Astrocyte of the cerebellum (primary cell): ENCODE measurements around the gene FOXP1.
A peak's percentile ranks its signal among the peaks of the same experiment; 100 is the strongest.

ENCODE experiments used
- DNase-seq: peaks from one replicate; pipeline ENCODE4 v3.0.0-alpha.2; 2011; ENCODE audit warnings: low read depth
- H3K4me3 ChIP-seq: 2 replicates; pipeline ENCODE4 v1.5.1; 2011; ENCODE audit warnings: mild to moderate bottlenecking, low read depth, low read length, moderate library complexity
- in situ Hi-C: cut with HindIII; loops from 2 replicates; pipeline ENCODE4 v1.10.0; 2017; ENCODE audit warnings: low sequenced_read_pairs
- TF ChIP-seq, protein P1 (sequence below): IDR thresholded peaks from 2 replicates; pipeline ENCODE4 v1.5.1; 2012; ENCODE audit warnings: low read length, low read depth, moderate library complexity, mild to moderate bottlenecking; ENCODE audit errors: missing control alignments

FOXP1 gene

DNA sequence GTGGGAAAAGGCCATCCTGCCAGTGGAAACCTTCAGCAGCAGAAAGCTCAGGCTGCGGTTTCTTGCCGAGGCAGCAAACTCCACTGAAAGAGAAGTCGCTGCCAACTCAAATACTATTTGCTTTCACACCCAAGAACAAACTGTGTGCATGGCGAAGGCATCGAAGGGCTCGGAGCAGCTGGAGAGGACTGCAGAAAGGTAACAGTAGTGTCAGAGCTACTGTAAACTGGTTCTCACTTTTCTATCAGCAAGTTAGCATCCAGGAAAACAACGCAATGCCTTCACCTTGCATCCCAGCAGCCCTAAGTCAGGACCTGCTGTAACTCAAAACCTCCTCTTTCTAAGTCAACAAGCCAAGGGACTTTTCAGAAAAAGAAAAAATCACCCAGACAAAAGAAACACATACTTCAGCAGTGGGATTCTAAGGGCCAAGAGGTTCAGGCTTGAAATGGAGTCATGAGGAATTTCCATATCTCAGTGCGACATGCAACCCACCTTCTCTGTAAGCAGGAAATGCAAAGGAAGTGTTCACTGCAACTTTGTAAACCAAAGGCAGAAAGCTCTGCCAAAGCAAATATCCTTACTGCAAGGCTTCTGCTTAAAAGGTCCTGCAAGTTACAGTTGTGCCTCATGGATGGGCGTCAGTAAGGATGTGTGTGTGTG, 193.5 kb downstream of the FOXP1 start:
- in situ Hi-C loops: no loop called here
- TF ChIP-seq, protein P1, sequence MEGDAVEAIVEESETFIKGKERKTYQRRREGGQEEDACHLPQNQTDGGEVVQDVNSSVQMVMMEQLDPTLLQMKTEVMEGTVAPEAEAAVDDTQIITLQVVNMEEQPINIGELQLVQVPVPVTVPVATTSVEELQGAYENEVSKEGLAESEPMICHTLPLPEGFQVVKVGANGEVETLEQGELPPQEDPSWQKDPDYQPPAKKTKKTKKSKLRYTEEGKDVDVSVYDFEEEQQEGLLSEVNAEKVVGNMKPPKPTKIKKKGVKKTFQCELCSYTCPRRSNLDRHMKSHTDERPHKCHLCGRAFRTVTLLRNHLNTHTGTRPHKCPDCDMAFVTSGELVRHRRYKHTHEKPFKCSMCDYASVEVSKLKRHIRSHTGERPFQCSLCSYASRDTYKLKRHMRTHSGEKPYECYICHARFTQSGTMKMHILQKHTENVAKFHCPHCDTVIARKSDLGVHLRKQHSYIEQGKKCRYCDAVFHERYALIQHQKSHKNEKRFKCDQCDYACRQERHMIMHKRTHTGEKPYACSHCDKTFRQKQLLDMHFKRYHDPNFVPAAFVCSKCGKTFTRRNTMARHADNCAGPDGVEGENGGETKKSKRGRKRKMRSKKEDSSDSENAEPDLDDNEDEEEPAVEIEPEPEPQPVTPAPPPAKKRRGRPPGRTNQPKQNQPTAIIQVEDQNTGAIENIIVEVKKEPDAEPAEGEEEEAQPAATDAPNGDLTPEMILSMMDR: no peak
- no peak overlapping the region for H3K4me3 ChIP-seq
- peak; percentile 82 for DNase-seq

DNA sequence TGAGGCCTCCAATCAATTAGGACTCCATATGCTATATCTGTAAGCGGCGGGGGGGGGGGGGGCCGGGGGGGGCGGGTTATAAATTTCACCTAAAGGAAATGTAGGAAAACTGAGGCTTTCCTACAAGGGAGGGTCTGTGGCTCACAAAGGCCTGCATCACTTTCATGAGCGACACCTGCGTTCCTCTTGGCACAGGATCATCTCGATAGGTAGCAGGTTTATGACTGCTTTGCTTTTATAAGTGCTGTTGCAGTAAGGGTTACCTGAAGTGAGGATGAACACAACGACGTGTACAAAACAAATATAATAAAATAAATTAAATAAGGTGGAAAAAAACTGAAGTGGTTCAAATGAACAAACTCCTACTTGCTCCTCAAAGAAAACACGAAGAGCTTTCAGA, 194.3 kb downstream of the FOXP1 start:
- H3K4me3 ChIP-seq: no peak overlapping the region
- in situ Hi-C loops: no loop called here
- TF ChIP-seq, protein P1: no peak
- DNase-seq: no peak

DNA sequence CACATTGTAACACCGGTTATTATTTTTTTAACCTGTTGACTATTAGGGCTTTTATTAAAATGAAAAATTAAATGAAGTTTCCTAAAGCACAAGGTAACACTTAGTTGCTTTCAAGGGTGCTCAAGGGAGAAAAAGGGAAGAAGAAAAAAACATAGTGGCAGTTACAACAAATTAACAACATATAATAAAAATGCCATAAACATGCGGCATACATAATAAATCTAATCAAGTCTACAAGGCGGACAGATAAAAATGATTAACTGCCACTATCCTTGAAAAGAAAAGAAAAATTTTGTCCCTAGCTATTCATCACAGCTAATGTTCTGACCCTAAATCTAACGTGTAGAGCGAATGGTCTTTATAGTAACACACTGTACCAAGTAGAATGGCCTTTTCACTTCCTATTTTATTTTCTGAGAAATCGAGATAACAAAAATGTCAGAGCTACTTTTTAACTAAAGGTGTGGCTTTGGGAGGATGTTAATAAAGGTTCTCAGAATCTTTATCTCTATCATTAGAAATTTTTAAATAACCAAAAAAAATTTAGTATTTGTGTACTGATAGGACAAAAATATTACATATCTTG, 194.9 kb downstream of the FOXP1 start:
- TF ChIP-seq, protein P1: no peak
- H3K4me3 ChIP-seq: no peak overlapping the region
- in situ Hi-C loops: no loop called here
- no peak for DNase-seq

DNA sequence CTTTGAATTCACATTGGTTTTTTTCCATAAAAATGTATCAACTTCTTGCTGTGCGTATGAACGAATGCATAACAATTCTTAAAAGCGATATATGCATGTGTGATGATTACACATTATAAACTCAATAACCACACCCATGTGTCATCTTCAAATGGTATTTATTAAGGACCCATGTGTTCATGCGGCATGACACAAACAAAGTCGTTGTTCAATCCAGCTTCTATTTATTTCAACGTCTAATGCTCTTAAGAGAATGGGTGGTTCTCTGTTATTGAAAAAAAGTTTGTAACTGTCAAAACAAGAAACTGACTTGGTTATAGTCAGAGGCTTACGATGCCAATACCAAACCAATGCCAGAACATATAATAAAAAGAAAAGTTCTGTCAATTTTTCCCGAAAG, 195.9 kb downstream of the FOXP1 start:
- in situ Hi-C loops: no loop called here
- H3K4me3 ChIP-seq: no peak overlapping the region
- TF ChIP-seq, protein P1: no peak
- DNase-seq: no peak

DNA sequence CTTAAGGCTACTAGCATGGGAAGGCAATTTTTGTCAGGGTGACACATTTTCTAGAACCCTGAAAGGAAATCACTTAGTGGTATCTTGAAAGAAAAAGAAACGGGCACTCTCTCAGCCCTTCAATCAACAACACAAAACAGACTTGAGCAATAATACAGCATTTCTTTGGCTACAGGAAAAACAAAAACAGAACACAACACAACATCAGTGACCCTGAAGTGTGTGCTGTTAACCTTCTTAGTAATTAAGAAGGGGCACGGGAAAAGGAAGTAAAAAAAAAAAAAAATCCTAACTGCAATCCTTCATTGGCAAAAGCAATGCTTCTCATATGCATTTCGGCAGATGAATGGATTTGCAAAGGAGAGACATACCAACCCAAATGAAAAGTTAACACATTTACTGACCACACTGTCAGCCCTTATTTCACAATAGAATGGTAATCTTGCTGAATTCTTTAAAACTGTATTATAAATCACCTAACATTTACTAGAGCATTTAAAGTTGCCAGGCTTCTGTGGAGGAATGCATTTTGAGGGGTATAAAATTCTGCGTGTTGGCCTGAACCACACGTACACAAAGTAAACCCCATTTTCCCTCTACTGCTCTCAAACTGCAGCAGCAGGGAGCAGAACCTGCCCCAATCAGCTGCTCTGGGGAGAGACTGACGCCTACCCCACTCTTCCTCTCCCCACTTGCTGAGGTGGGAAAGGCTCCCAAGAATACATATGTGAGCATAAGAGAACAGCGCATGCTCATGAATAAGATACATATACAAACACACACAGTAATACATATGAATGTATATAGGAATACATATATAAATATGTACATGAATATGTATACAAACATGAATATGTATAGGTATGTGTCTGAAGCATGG, 198.5 kb downstream of the FOXP1 start:
- DNase-seq: no peak
- TF ChIP-seq, protein P1: no peak
- in situ Hi-C loops: no loop called here
- H3K4me3 ChIP-seq: no peak overlapping the region

DNA sequence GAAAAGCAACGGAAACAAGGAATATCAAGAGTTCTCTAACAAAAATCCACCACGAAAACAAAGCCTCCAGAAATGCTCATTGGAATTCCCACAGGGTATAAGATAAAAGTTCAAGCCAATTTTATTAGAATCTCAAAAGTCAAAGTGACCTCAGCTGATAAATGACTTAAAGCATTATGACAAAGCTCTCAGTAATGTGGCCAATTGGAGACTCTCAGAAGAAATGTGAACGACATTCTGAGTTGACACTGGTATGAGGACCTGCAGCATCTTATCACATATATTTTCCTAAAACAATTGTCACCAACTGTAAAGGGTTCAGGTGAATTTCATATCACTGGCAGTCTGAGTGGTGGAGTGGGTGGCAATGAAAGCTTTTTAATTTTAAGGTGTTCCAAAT, 199.1 kb downstream of the FOXP1 start:
- TF ChIP-seq, protein P1: no peak

More for the DNA sequence above, 199.1 kb downstream of the FOXP1 start:
- H3K4me3 ChIP-seq: no peak overlapping the region
- no peak for DNase-seq
- in situ Hi-C loops: no loop called here
